Measurements from ENCODE around the gene RNF151.
"Not testable (repeated sequence)": the region's sequence is repeated elsewhere in the genome, so short reads cannot be mapped to it uniquely, and the experiment has no call there.

DNA sequence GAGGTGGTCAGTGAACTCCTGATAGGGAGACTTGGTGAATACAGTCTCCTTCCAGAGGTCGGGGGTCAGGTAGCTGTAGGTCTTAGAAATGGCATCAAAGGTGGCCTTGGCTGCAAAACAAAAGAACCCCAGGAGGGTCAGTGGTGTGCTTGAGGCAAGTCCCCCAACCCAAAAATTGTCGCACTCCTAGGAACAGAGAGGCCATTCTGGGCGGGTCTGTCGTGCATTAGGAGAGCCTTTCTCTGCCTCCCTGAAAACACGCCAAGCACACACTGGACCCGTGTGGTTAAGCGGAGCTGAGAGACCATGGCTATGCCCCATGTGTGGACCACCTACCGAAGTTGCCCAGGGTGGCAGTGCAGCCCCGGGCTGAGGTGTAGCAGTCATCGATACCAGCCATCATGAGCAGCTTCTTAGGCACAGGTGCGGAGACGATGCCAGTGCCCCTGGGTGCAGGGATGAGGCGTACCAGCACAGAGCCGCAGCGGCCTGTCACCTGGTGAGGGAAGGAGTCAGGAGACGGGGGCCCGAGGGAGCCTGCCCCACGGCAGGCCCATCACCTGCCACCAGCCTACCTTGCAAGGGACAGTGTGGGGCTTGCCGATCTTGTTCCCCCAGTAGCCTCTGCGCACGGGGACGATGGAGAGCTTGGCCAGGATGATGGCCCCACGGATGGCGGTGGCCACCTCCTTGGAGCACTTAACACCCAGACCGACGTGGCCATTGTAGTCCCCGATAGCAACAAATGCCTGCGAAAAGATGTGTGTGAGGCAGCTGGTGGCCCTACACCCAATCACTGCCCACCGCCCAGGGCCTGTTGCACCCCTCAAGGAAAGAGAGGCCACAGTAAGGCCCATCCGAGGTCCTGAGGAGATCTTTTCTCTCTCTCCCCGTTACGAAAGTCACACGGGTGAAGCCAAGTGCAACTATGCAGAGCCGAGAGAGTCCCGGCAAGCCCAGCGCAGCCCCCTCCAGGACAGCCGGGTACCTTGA lies 4.2 kb upstream of the RNF151 start:
- TF ChIP-seq CTCF (conservative IDR thresholded peaks at IDR 0.05; ENCODE audit: low read length); EZH2phosphoT487 (IDR thresholded peaks at IDR 0.05; ENCODE audit: borderline replicate concordance, low read depth, low read length): not testable (repeated sequence)

Measured in OCI-LY7 (cell line).